DOHH2 (cell line): ENCODE measurements around the gene PPM1A.

ENCODE experiments used
- H3F3A ChIP-seq: fragments of 200-600 bp; sonication (generic), shearing (Covaris generic); 2 replicates; pipeline ENCODE4 v1.6.0; 2016; ENCODE audit warnings: antibody characterized with exemption, mild to moderate bottlenecking; ENCODE audit not compliant: control insufficient read depth, insufficient read depth
- H3K27ac ChIP-seq: fragments of 200-600 bp; sonication (generic); 2 replicates; pipeline ENCODE4 v1.5.1; 2014; ENCODE audit warnings: low read depth, mild to moderate bottlenecking, low read length, moderate library complexity
- H3K27me3 ChIP-seq: fragments of 200-600 bp; sonication (generic); 2 replicates; pipeline ENCODE4 v1.6.1; 2014; ENCODE audit warnings: mild to moderate bottlenecking, low read length, mixed read lengths; ENCODE audit not compliant: control insufficient read depth
- H3K36me3 ChIP-seq: fragments of 200-600 bp; sonication (generic); 2 replicates; pipeline ENCODE4 v1.6.1; 2014; ENCODE audit warnings: mild to moderate bottlenecking, low read length, moderate library complexity, mixed read lengths; ENCODE audit not compliant: control insufficient read depth
- H3K4me1 ChIP-seq: fragments of 200-600 bp; sonication (generic); 2 replicates; pipeline ENCODE4 v1.6.1; 2014; ENCODE audit warnings: mild to moderate bottlenecking, low read length, mixed read lengths; ENCODE audit not compliant: control insufficient read depth
- H3K4me2 ChIP-seq: fragments of 200-600 bp; sonication (generic); 2 replicates; pipeline ENCODE4 v1.6.0; 2014; ENCODE audit warnings: mild to moderate bottlenecking, low read length, moderate library complexity
- H3K4me3 ChIP-seq: fragments of 200-600 bp; sonication (generic); 2 replicates; pipeline ENCODE4 v1.5.1; 2014; ENCODE audit warnings: mild to moderate bottlenecking, low read length, mixed read lengths
- H3K79me2 ChIP-seq: fragments of 200-600 bp; sonication (generic); 2 replicates; pipeline ENCODE4 v1.6.1; 2014; ENCODE audit warnings: mild to moderate bottlenecking, low read length, mixed read lengths; ENCODE audit not compliant: control insufficient read depth
- H3K9me2 ChIP-seq: fragments of 200-600 bp; sonication (generic); replicated peaks from 2 replicates; pipeline ENCODE4 v1.6.1; 2014; ENCODE audit warnings: mild to moderate bottlenecking, low read length, mixed read lengths; ENCODE audit not compliant: control insufficient read depth
- H3K9me3 ChIP-seq: fragments of 200-600 bp; sonication (generic); 2 replicates; pipeline ENCODE4 v1.6.1; 2014; ENCODE audit warnings: antibody characterized with exemption, low read length, mixed read lengths; ENCODE audit not compliant: control insufficient read depth, insufficient read depth
- H4K20me1 ChIP-seq: fragments of 200-600 bp; sonication (generic); 2 replicates; pipeline ENCODE4 v1.6.0; 2014; ENCODE audit warnings: low read depth, mild to moderate bottlenecking, antibody characterized with exemption, low read length, moderate library complexity; ENCODE audit not compliant: control insufficient read depth, insufficient read depth
- CTCF ChIP-seq: fragments of 200-600 bp; sonication (generic); IDR thresholded peaks from one replicate; pipeline ENCODE4 v1.5.1; 2014; ENCODE audit warnings: antibody characterized with exemption, mild to moderate bottlenecking, low read depth, low read length; ENCODE audit not compliant: poor library complexity, severe bottlenecking
- EZH2phosphoT487 ChIP-seq: fragments of 200-600 bp; sonication (generic); IDR thresholded peaks from 2 replicates; pipeline ENCODE4 v1.6.1; 2017; ENCODE audit warnings: borderline replicate concordance, mild to moderate bottlenecking, antibody characterized with exemption, low read length, moderate library complexity, mixed read lengths

PPM1A gene

GRCh38 chr14:60249321-60250256 is 568 bp downstream of the PPM1A start:
- TF ChIP-seq CTCF (no peak), EZH2phosphoT487 (no peak)
- no peaks in the 10 kb centered on the region for H3K27me3 ChIP-seq
- peak overlapping the region; percentile 85 for H3K4me2 ChIP-seq
- peaks cover 10% of the 10 kb centered on the region; the same call in 1 of the 2 replicates for H3F3A ChIP-seq
- H3K27ac ChIP-seq = peak overlapping the region; percentile 63
- peaks cover 76% of the 10 kb centered on the region for H3K4me1 ChIP-seq
- H3K9me3 ChIP-seq = no peaks in the 10 kb centered on the region
- peaks cover 12% of the 10 kb centered on the region; the same call in 1 of the 2 replicates for H4K20me1 ChIP-seq
- peaks cover 42% of the 10 kb centered on the region for H3K36me3 ChIP-seq
- H3K9me2 ChIP-seq = no peaks in the 10 kb centered on the region
- H3K4me3 ChIP-seq = peak overlapping the region; percentile 96
- H3K79me2 ChIP-seq = peaks cover 56% of the 10 kb centered on the region

- Histone ChIP-seq H3K4me2 (peak overlapping the region; percentile 85), H4K20me1 (peaks cover 12% of the 10 kb centered on the region; the same call in 1 of the 2 replicates), H3K4me3 (peak overlapping the region; percentile 96), H3K27me3 (no peaks in the 10 kb centered on the region), H3K36me3 (peaks cover 44% of the 10 kb centered on the region), H3K4me1 (peaks cover 71% of the 10 kb centered on the region), H3K9me2 (no peaks in the 10 kb centered on the region), H3K9me3 (no peaks in the 10 kb centered on the region), H3K79me2 (peaks cover 65% of the 10 kb centered on the region), H3K27ac (peak overlapping the region; percentile 56), H3F3A (peaks cover 10% of the 10 kb centered on the region; the same call in 1 of the 2 replicates)
- TF ChIP-seq EZH2phosphoT487 (no peak), CTCF (no peak)
These were observed 1.4 kb downstream of the PPM1A start for GRCh38 chr14:60250257-60251035.

DNA sequence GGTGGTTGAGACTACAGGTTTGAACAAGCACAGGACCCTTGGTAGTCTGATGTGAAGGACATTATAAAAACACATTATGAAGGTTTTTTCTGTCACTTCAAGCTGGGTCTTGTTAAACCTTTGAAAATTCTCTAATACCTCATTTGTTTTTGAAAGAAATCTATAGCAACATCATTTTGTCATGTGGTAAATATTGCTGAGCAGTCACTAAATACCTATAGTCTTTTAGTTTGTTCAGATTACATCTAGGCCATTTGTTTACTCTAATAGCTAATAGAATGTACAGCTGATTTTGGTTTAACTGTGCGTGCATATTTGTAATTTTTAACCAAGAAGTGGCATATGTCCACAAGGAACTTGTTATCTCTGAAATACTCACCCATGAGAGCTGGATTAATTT is 2.9 kb downstream of the PPM1A start:
- Histone ChIP-seq H3K9me3 (no peaks in the 10 kb centered on the region), H3K27me3 (no peaks in the 10 kb centered on the region), H3K4me2 (peak overlapping the region; percentile 85), H3K9me2 (no peaks in the 10 kb centered on the region), H4K20me1 (peaks cover 12% of the 10 kb centered on the region; the same call in 1 of the 2 replicates), H3K36me3 (peaks cover 50% of the 10 kb centered on the region), H3F3A (peaks cover 1% of the 10 kb centered on the region; the same call in 1 of the 2 replicates), H3K4me1 (peaks cover 59% of the 10 kb centered on the region), H3K27ac (no peak overlapping the region), H3K4me3 (peak overlapping the region; percentile 96), H3K79me2 (peaks cover 79% of the 10 kb centered on the region)
- TF ChIP-seq EZH2phosphoT487 (no peak), CTCF (no peak)
